GM20000 (cell line): ENCODE measurements around the gene TRPV2.
"Not testable (repeated sequence)": the region's sequence is repeated elsewhere in the genome, so short reads cannot be mapped to it uniquely, and the experiment has no call there.

Experiments
- DNase-seq: peaks from one replicate; pipeline ENCODE4 v3.0.0; 2012; ENCODE audit warnings: low spot score
- CTCF ChIP-seq: IDR thresholded peaks from 2 replicates; pipeline ENCODE4 v1.5.1; 2012; ENCODE audit warnings: mild to moderate bottlenecking, control low read depth; ENCODE audit errors: extremely low read depth, missing control alignments

Gene TRPV2

GRCh38 chr17:16448490-16448889 lies 33.1 kb downstream of the TRPV2 start:
- no peak for TF ChIP-seq CTCF
- no peak for DNase-seq

- no peak for TF ChIP-seq CTCF
- DNase-seq, result no peak
Observed at GRCh38 chr17:16449121-16449570, 33.8 kb downstream of the TRPV2 start.

GRCh38 chr17:16450028-16450427 lies 34.7 kb downstream of the TRPV2 start:
- no peak for DNase-seq
- no peak for TF ChIP-seq CTCF

GRCh38 chr17:16452268-16452667 lies 36.9 kb downstream of the TRPV2 start:
- not testable (repeated sequence) for DNase-seq

- no peak for TF ChIP-seq CTCF
- no peak for DNase-seq
Observed at GRCh38 chr17:16453493-16453851, 38.1 kb downstream of the TRPV2 start.

GRCh38 chr17:16455997-16456741 lies 40.8 kb downstream of the TRPV2 start:
- TF ChIP-seq CTCF, result no peak
- no peak for DNase-seq

- TF ChIP-seq CTCF, result no peak
- no peak for DNase-seq
Observed at GRCh38 chr17:16456742-16457316, 41.5 kb downstream of the TRPV2 start.

- TF ChIP-seq CTCF, result no peak
Observed at GRCh38 chr17:16459271-16459670, 43.9 kb downstream of the TRPV2 start.

More at GRCh38 chr17:16459271-16459670, 43.9 kb downstream of the TRPV2 start:
- no peak for DNase-seq
